ENCODE results near the gene SLC22A5.
"Not testable (repeated sequence)": the region's sequence is repeated elsewhere in the genome, so short reads cannot be mapped to it uniquely, and the experiment has no call there.

The SLC22A5 gene

DNA sequence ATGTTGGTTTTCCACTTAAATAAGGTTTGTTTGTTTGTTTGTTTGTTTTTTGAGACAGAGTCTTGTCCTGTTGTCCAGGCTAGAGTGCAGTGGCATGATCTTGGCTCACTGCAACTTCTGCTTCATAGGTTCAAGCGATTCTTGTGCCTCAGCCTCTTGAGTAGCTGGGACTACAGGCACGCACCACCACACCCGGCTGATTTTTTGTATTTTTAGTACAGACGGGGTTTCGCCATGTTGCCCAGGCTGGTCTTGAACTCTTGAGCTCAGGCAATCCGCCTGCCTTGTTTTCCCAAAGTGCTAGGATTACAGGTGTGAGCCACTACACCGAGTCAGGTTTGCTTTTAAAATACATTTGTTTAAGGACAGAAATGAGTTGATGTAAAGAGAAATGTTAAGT, 46.0 kb downstream of the SLC22A5 start:
- not testable (repeated sequence) for DNase-seq

DNA sequence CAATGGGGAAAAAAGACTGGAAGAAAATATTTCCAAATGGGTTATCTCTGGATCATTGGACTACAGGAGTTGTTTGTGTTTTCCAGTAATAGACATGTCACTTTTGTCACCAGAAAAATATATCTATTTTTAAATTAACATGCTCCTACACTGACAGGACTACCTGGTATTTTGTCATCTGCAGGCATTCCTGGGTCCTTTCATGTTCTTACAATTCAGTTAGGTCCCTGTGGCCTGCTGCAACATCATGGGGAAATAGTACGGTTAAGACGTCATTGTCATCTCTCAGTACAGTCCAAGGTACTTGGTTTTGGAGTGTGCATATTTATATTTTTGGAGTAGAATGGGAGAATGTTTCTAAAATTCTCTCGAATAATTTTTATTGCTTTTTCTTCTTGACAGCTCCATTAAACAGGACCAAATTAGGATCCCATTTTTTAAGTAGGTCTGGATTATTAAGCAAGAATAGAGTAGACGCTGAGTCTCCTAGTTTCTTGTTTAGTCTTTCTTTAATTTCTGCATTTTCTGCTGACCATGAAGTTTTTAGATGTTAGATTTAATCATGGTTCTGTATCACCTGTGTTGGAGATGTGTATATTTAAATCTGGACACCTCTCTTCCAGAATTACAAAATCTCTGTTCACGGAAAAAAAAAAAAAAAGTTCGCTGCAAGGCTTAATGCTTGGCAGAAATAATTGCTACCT, 46.9 kb downstream of the SLC22A5 start:
- no peak for DNase-seq

GRCh38 chr5:132417010-132417439, 47.5 kb downstream of the SLC22A5 start:
- peak; percentile 14 for DNase-seq

- no peak for DNase-seq
Observed at GRCh38 chr5:132417461-132417860, 48.0 kb downstream of the SLC22A5 start.

DNA sequence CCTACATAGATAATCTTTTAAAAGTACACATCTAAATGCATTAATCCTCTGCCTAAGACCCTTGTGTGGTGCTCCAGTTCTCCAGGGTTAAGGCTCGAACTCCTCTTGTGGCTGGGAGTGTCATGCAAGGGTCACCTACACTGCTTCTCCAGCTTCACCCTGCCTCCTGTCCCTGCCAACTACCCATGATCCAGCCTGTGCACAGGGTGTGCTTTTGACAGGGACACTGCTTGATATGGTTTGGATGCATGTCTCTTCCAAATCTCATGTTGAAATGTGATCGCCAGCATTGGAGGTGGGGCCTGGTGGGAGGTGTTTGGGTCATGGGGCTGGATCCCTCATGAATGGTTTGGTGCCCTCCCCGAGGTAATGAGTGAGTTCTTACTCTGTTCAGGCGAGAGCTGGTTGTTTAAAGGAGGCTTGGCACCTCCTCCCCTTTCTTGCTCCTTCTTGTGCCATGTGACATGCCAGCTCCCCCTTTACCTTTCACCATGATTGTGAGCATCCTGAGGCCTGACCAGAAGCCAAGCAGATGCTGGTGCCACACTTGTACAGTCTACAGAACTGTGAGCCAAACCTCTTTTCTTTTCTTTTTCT, 48.5 kb downstream of the SLC22A5 start:
- no peak for DNase-seq

- DNase-seq = peak; percentile 19
Observed at GRCh38 chr5:132418881-132419280, 49.4 kb downstream of the SLC22A5 start.

DNA sequence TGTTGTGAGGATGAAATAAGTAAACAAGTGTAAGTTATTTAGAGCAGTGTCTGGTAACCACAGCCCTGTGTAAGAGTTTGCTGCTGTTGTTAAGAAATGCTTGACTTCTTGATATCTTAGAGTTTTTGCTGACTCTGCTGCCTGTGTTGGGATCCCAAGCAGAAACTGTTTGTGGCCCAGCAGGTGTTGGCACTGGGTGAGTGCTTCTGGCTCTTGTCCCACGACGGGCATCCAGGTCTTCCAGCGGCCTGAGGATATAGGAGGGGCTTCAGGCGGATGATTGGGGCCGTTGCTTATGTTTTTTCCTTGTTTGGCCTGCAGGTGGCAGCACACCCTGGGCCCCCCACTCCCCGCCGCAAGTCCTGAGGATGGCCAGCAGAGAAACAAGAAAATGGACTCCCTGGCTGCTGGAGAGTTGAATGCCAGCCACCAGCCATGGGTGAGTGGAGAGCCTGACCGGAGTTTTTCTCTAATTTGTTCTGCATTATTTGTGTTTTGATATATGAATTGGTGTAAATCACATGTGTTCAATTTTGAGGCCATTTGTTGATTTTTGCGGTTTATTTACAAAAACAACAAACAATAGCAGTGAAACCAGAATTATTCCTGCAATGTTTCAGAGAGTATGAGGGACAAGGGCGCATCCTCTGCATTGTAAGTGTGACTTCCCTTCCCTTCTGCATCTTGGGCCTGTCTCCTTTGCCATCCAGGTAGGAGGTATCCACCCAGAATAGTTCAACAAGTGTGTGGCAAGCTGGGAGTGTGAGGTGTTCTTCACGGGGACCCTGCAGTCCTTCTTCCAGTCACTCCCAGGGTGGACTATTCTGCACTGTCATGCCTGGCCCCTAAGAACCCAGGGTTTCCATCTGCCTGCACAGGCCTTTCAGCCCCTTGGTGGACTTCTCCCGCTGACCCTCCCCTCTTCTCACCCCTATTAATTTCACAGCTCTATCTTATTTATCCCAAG, 50.3 kb downstream of the SLC22A5 start:
- DNase-seq = peak; percentile 79

GRCh38 chr5:132420706-132421272, 51.3 kb downstream of the SLC22A5 start:
- no peak for DNase-seq

DNA sequence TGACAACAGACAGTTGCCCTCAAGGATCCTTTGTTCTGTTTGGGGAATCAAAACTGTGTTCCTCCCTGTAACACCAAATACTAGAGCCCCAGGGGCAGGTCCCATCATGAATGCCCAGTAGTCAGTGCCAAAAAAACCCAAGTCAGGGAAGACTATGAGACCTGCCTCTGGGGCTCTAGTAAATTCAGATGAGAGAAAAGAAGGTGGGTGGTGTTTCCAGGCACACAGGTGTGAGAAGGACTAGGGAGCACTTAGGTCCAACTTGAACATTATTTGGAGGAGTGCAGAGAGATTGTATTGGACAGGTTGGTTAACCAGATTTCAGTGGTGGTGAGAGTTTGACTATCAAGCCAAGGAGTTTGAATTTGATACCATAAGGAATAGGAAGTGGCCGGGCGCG, 52.0 kb downstream of the SLC22A5 start:
- DNase-seq = no peak

- DNase-seq = peak; percentile 40
Observed at GRCh38 chr5:132422720-132423437, 53.4 kb downstream of the SLC22A5 start.

GRCh38 chr5:132423438-132423898, 54.0 kb downstream of the SLC22A5 start:
- no peak for DNase-seq

GRCh38 chr5:132424167-132424880, 54.8 kb downstream of the SLC22A5 start:
- no peak for DNase-seq

- DNase-seq = peak; percentile 87
Observed at GRCh38 chr5:132425009-132425937, 55.8 kb downstream of the SLC22A5 start.

DNA sequence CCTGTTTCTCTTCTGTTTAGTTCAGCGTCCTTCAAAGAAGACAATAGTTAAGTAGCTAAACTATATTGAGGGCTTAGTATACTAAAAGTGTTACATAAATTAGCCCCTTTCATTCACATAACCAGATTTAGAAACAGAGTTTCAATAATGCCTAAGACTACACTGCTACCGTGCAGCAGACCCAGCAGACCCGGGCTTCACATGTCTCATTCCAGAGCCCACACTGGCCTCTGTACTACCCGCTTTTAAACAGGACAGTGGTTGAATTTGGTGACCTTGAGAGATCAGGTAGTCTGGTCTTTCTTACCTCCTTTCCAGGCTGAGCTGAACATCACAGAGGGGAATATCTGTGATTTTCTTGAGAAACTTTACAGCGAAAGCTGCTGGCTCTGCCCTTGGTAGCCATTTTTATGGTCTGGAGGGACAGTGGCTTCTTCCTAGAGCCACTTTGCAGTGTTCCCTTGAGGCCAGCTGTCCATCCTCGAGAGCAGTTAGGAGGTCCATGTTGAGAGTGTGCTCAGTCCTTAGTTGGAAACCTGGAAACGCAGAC, 56.5 kb downstream of the SLC22A5 start:
- no peak for DNase-seq

DNA sequence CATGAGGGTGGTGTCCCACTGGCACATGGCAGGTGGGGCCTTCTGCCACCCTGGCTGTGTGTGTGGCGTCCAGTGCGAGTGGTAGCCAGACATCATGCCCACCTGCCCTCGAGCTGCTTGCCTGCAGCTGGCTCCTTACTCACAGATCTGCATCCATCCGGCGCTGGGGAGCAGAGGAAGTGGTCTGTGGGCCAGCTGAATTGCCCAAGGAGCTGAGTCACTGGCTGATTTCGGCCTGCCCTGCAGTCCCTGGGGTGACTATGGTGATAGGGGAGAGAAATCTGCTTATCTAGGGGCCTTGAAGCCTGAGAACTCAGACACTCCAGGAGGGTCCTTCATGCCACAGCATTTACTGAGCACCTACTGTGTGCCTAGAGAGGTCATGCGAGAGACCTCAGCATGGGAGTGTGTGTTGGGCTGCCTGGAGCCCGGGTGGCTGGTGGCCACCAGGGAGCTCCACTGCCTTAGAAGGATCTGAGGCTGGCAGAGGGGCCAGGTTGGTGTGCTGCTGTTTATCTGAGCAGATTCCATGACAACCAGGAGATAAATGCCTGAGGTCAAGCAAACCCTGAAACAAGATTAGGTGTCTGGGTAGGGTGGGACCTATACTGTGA, 57.1 kb downstream of the SLC22A5 start:
- peak; percentile 96 for DNase-seq

- DNase-seq = no peak
Observed at GRCh38 chr5:132427281-132428146, 58.0 kb downstream of the SLC22A5 start.

DNA sequence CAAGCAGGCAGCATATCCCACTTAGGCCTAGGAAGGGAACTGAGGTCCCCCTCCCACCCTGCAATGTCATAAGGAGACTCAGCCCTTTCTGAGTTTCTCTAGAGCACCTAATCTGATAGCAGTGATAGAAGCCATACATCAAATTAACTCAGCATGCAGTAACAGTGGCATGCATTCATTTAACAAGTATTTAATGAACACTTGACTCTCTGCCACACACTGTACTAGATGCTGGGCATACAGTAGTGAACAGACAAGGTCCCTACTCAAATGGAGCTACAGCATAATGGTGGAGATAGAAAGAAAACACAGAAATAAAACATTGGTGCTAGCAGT, 58.6 kb downstream of the SLC22A5 start:
- no peak for DNase-seq

All from EL (cell line).